ENCODE measurements around the gene TOPBP1.
"Not testable (repeated sequence)": the region's sequence is repeated elsewhere in the genome, so short reads cannot be mapped to it uniquely, and the experiment has no call there.

The TOPBP1 gene

DNA sequence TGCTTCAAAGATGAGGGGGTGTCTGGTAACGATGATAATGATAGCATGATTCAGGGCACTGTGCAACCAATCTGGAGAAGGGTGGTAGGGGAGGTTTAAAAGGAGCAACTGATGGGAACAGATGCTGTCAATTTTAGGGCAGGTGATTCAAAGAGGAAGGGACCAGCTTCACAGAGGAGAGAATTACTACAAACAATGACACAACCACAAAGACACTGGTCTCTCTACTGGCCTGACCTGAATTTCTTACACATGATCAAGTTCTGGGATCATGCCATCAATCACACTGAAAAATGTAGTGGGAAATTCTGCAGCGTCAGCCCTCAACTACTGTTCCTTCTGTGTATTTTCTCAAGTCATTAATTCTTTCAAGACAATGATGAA is 90.8 kb downstream of the TOPBP1 start:
- DNase-seq (ENCODE audit: low spot score) = no peak

DNA sequence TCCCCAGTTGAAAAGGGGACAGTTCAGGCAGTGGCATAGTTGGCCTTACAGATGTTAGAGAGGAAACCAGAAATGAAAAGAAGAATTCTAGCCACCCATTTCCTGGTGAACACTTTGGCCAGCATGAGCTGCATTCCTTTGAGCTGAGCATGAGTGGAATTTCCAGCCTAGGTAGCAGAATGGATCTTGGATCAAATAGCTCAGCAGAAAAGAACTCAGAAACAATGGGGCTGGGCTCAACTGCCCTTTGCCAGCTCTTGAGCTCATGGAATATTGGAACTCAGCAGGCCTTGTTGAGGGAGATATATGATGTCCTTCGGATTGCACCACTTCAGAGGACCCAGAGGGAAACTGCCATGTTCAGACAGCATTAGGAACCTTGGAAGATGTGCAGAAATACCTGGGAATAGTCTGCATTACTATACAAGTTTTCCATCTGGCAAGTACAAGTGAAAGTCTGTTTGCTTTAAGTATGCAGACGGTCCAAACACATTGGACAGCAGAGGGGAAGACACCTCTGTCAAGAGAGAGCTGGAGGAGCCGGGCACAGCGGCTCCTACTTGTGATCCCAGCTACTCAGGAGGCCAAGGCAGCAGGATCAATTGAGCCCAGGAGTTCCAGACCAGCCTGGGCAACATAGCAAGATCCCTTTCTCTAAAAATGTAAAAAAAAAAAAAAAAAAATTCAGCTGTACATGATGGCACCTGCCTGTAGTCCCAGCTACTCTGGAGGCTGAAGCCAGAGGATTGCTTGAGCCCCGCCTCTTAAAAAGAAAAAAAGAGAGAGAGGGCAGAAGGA is 91.4 kb downstream of the TOPBP1 start:
- DNase-seq (ENCODE audit: low spot score) = peak; percentile 24

DNA sequence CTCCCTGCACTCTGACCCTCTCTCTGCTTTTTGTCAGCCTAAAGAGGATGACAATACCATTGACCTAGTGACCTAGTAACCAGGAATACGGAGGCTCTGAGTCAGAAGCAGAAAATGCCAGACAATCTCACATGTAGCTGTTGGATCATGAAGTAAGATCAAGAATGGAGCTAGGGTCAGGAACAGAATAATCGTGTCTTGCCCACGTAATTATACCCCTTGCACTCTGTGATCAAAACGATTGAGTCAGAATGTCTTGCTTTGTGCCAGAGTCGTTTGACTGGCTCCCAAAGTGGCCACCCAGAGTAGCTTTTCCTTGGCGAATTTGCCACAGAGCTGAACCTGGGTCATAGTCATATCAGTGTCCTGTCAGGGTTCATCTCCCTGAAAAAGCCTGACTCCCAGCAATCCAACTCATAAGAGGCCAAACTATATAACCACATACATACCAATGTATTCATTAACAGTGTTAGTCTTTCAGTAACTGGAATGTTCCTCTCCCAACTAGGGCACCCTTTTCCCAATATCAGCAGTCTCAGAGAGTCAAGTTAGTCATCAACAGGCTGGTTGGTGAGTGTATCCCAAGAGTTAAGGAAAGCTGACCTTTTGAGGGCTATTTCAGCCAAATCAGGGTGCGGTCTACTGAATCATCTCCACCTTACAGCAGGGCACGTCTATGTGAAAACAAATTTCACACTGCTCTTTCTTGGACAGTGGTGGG is 93.3 kb downstream of the TOPBP1 start:
- DNase-seq (ENCODE audit: low spot score) = peak; percentile 72

- no peak for DNase-seq (ENCODE audit: low spot score)
Measured at GRCh38 chr3:133563816-133564215, 97.9 kb downstream of the TOPBP1 start.

DNA sequence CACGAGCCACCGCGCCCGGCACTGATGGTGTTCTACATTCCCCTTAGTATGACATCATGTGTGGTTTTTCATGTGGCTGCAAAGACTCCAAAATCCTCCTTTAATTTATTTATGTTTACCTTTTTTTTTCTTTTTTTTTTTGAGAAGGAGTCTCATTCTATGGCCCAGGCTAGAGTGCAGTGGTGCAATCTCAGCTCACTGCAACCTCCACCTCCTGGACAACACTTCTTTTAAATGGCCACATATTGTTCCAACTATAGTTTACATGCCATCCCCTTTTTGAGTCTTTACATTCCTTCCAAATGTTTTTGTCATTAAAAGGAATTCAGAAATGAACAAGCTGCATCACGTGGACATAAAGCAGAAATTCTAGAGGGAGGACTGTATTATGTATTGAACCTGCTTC is 98.6 kb downstream of the TOPBP1 start:
- DNase-seq (ENCODE audit: low spot score) = peak; percentile 27

- DNase-seq (ENCODE audit: low spot score) = no peak
Measured at GRCh38 chr3:133562376-133562775, 99.4 kb downstream of the TOPBP1 start.

GRCh38 chr3:133561679-133562078 is 100.1 kb downstream of the TOPBP1 start:
- no peak for DNase-seq (ENCODE audit: low spot score)

- DNase-seq (ENCODE audit: low spot score) = not testable (repeated sequence)
Measured at GRCh38 chr3:133551589-133551988, 110.2 kb downstream of the TOPBP1 start.
